GM12873 (cell line): Measurements from ENCODE around the gene OSBPL5.

Source experiments
- CTCF ChIP-seq: IDR thresholded peaks from 2 replicates; pipeline ENCODE4 v1.5.1; 2012; ENCODE audit warnings: low read depth, mild to moderate bottlenecking, moderate library complexity, low read length, control low read depth; ENCODE audit not compliant: insufficient read depth; ENCODE audit errors: missing control alignments

OSBPL5 gene

GRCh38 chr11:3165152-3165705 is at the start of gene OSBPL5:
TSS of gene OSBPL5 (minus strand) at chr11:3165310. CDS start at chr11:3129148, 36,162 bp downstream.
- TF ChIP-seq CTCF = no peak

GRCh38 chr11:3214420-3214699 is 49.2 kb upstream of the OSBPL5 start:
- no peak for TF ChIP-seq CTCF

GRCh38 chr11:3213659-3214419 is 48.7 kb upstream of the OSBPL5 start:
- no peak for TF ChIP-seq CTCF

- no peak for TF ChIP-seq CTCF
Measured at GRCh38 chr11:3208272-3208671, 43.2 kb upstream of the OSBPL5 start.

GRCh38 chr11:3207526-3208189 is 42.5 kb upstream of the OSBPL5 start:
- no peak for TF ChIP-seq CTCF

GRCh38 chr11:3206922-3207204 is 41.8 kb upstream of the OSBPL5 start:
- no peak for TF ChIP-seq CTCF

- TF ChIP-seq CTCF = no peak
Measured at GRCh38 chr11:3206156-3206921, 41.2 kb upstream of the OSBPL5 start.
